SK-N-SH (cell line): ENCODE data around the gene IFT122. TPM values are rescaled to one million over a fixed set of nuclear protein-coding genes. Genes with fewer than 3 reads are reported as not detected.
"Not testable (repeated sequence)": the region's sequence is repeated elsewhere in the genome, so short reads cannot be mapped to it uniquely, and the experiment has no call there.

Experiments
- CTCF ChIA-PET: fragments of 300-600, 350-600 bp; formaldehyde crosslinking; extraction: SDS; loops from one replicate; lab custom pipeline; 2021; lab: Yijun Ruan, JAX
- POLR2A ChIA-PET: fragments of 350-600 bp; sonication (Branson Sonifier 250); formaldehyde crosslinking; extraction: SDS; loops from one replicate; lab custom pipeline; 2020; ENCODE audit warnings: antibody characterized with exemption, inconsistent platforms; lab: Yijun Ruan, JAX
- DNase-seq: peaks from one replicate; pipeline ENCODE4 v3.0.0; 2012
- H2AFZ ChIP-seq: fragments of 200-600 bp; sonication (generic); 2 replicates; pipeline ENCODE4 v1.8.1; 2016; ENCODE audit warnings: antibody characterized with exemption, mild to moderate bottlenecking, low read depth
- H3F3A ChIP-seq: fragments of 200-600 bp; sonication (generic); replicated peaks from 2 replicates; pipeline ENCODE3; 2016; ENCODE audit warnings: antibody characterized with exemption, mild to moderate bottlenecking; ENCODE audit not compliant: insufficient read depth
- H3K27ac ChIP-seq, 2 experiments: fragments of 200-500 bp in 1 of 2; fragments of 200-600 bp in 1 of 2; sonication (Bioruptor generic) in 1 of 2; sonication (generic), shearing (Covaris generic) in 1 of 2; 2 replicates each; pipeline versions ENCODE4 v1.5.1 to v1.6.1; 2014 to 2016; ENCODE audit warnings: low read depth in 2 of 2, inconsistent platforms in 1 of 2, low read length in 1 of 2, mild to moderate bottlenecking in 1 of 2, mixed read lengths in 1 of 2
- H3K27me3 ChIP-seq: fragments of 200-600 bp; sonication (generic), shearing (Covaris generic); 2 replicates; pipeline ENCODE4 v1.6.1; 2016; ENCODE audit warnings: mixed run types; ENCODE audit not compliant: insufficient read depth
- H3K36me3 ChIP-seq, 2 experiments: fragments of 200-500 bp in 1 of 2; fragments of 200-600 bp in 1 of 2; sonication (Bioruptor generic) in 1 of 2; sonication (generic) in 1 of 2; replicated peaks in 1 of 2; 2 replicates each; pipeline versions ENCODE3 to v1.5.1; 2014 to 2016; ENCODE audit warnings: low read length in 1 of 2, mild to moderate bottlenecking in 1 of 2; ENCODE audit not compliant: insufficient read depth in 2 of 2, control insufficient read depth in 1 of 2
- H3K4me1 ChIP-seq, 2 experiments: fragments of 200-500 bp in 1 of 2; fragments of 200-600 bp in 1 of 2; sonication (Bioruptor generic) in 1 of 2; sonication (generic), shearing (Covaris generic) in 1 of 2; 2 replicates each; pipeline versions ENCODE4 v1.5.1 to v1.6.1; 2014 to 2016; ENCODE audit warnings: low read depth in 1 of 2, low read length in 1 of 2, mixed run types in 1 of 2; ENCODE audit not compliant: insufficient read depth in 2 of 2, control insufficient read depth in 1 of 2
- H3K4me2 ChIP-seq: fragments of 200-600 bp; sonication (generic), shearing (Covaris generic); 2 replicates; pipeline ENCODE4 v1.6.1; 2017; ENCODE audit warnings: mixed run types
- H3K4me3 ChIP-seq, 2 experiments: fragments of 200-500 bp in 1 of 2; fragments of 200-600 bp in 1 of 2; sonication (Bioruptor generic) in 1 of 2; sonication (generic), shearing (Covaris generic) in 1 of 2; 2 replicates each; pipeline versions ENCODE4 v1.5.1 to v1.8.1; 2014 to 2016; ENCODE audit warnings: low read depth in 2 of 2, inconsistent platforms in 1 of 2, low read length in 1 of 2, mild to moderate bottlenecking in 1 of 2, mixed read lengths in 1 of 2, moderate library complexity in 1 of 2
- H3K79me2 ChIP-seq: fragments of 200-600 bp; sonication (generic); 2 replicates; pipeline ENCODE4 v1.8.1; 2017; ENCODE audit warnings: mild to moderate bottlenecking; ENCODE audit not compliant: insufficient read depth
- H3K9ac ChIP-seq: fragments of 200-600 bp; sonication (generic); 2 replicates; pipeline ENCODE4 v1.6.1; 2017; ENCODE audit warnings: mixed run types
- H3K9me2 ChIP-seq: fragments of 200-600 bp; sonication (generic); 2 replicates; pipeline ENCODE4 v1.6.1; 2017; ENCODE audit warnings: mixed run types
- H3K9me3 ChIP-seq: fragments of 200-600 bp; sonication (generic); 2 replicates; pipeline ENCODE4 v1.6.1; 2017; ENCODE audit warnings: mixed run types, mild to moderate bottlenecking, moderate library complexity
- H4K20me1 ChIP-seq: fragments of 200-600 bp; sonication (generic); 2 replicates; pipeline ENCODE4 v1.6.1; 2017; ENCODE audit warnings: mild to moderate bottlenecking, mixed run types; ENCODE audit not compliant: insufficient read depth
- CHD2 ChIP-seq: fragments of 150-350 bp; IDR thresholded peaks from 2 replicates; pipeline ENCODE4 v1.6.1; 2018; ENCODE audit warnings: low read length; ENCODE audit not compliant: partially characterized antibody
- CTCF ChIP-seq: fragments of 200-600 bp; sonication (generic); IDR thresholded peaks from 2 replicates; pipeline ENCODE4 v1.6.1; 2017; ENCODE audit warnings: antibody characterized with exemption, mild to moderate bottlenecking, moderate library complexity
- ELF1 ChIP-seq: IDR thresholded peaks from 2 replicates; pipeline ENCODE4 v1.4.0; 2012
- FOXM1 ChIP-seq: IDR thresholded peaks from 2 replicates; pipeline ENCODE4 v1.4.0; 2012; ENCODE audit warnings: low read depth, mild to moderate bottlenecking
- IRF3 ChIP-seq: fragments of 150-350 bp; IDR thresholded peaks from 2 replicates; pipeline ENCODE4 v1.6.1; 2016; ENCODE audit warnings: mild to moderate bottlenecking, low read depth, low read length
- MXI1 ChIP-seq: IDR thresholded peaks from 2 replicates; pipeline ENCODE4 v1.6.1; 2012; ENCODE audit warnings: mild to moderate bottlenecking, low read depth, low read length, improper control_type of control experiment
- TAF1 ChIP-seq: IDR thresholded peaks from 2 replicates; pipeline ENCODE4 v1.6.1; 2012; ENCODE audit warnings: low read depth, mild to moderate bottlenecking, low read length, moderate library complexity, borderline replicate concordance
- YY1 ChIP-seq: IDR thresholded peaks from 2 replicates; pipeline ENCODE4 v1.4.0; 2012; ENCODE audit warnings: low read depth, mild to moderate bottlenecking
- WGBS: methylation state at CpG from one replicate; pipeline ENCODE4 v1.1.6; 2017; ENCODE audit warnings: low lambda C conversion rate; 5-methylcytosine and 5-hydroxymethylcytosine counted together
- polyA plus RNA-seq, 3 experiments: library from polyadenylated mRNA; depleted of rRNA; stranded (reverse); fragments of >200 nt; gene quantifications; 2 replicates each; pipeline ENCODE4 v1.2.3, GENCODE V29; 2012

Gene IFT122
- polyA plus RNA-seq, 1 of the 3 experiments (the other 2 are of a cell fraction): 20.1 TPM

DNA sequence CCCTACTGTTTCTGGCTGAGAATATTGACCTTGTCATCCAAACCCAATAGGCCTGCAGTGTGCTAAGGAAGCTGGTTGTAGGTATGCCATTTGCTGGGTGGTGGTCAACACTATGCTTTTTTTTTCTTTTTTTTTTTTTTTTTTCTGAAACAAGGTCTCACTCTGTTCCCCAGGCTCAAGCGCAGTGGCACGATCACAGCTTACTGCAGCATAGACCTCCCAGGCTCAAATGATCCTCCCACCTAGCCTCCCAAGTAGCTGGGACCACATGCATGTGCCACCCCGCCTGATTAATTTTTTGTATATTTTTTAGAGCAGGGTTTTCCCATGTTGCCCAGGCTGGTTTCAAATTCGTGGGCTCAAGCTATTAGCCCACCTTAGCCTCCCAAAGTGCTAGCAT, 52.7 kb downstream of the IFT122 start:
- peaks cover 6 to 11% of the 10 kb centered on the region in 2 experiments for H3K36me3 ChIP-seq
- H3K4me3 ChIP-seq: no peak overlapping the region
- no peaks in the 10 kb centered on the region for H4K20me1 ChIP-seq
- TF ChIP-seq FOXM1: no peak
- no peak for TF ChIP-seq IRF3
- no peak for TF ChIP-seq CHD2
- no peak for TF ChIP-seq TAF1
- TF ChIP-seq CTCF: no peak
- TF ChIP-seq YY1: no peak
- TF ChIP-seq MXI1: no peak
- TF ChIP-seq ELF1: no peak
- H3K4me2 ChIP-seq: no peak overlapping the region
- no peaks in the 10 kb centered on the region for H3K27me3 ChIP-seq
- no peak for DNase-seq
- H3K9me2 ChIP-seq: no peaks in the 10 kb centered on the region
- H3K9me3 ChIP-seq: no peaks in the 10 kb centered on the region
- peaks cover 6% of the 10 kb centered on the region for H3F3A ChIP-seq
- no peak overlapping the region for H3K27ac ChIP-seq
- H2AFZ ChIP-seq: no peak overlapping the region
- ChIA-PET POLR2A (no interaction called here), CTCF (interaction anchor here (1.1 to 1.4 kb wide), 5 partner anchors 10 to 441 kb away, joined by 3 to 5 read pairs (median 4); no protein-coding TSS in a partner anchor)
- WGBS: 88% methylated on average over 4 of the region's 4 CpGs
- H3K4me1 ChIP-seq: peaks cover 0 to 10% of the 10 kb centered on the region in 2 experiments; a peak in 1 of 4 replicates
- no peaks in the 10 kb centered on the region for H3K79me2 ChIP-seq
- no peak overlapping the region for H3K9ac ChIP-seq

- CTCF ChIA-PET: interaction anchor here (1.1 to 1.4 kb wide), 5 partner anchors 10 to 441 kb away, joined by 3 to 5 read pairs (median 4); no protein-coding TSS in a partner anchor
- Histone ChIP-seq H3K27me3 (no peaks in the 10 kb centered on the region), H3K4me2 (no peak overlapping the region), H2AFZ (no peak overlapping the region), H3K9me2 (no peaks in the 10 kb centered on the region), H4K20me1 (no peaks in the 10 kb centered on the region), H3K27ac (no peak overlapping the region), H3F3A (peaks cover 6% of the 10 kb centered on the region), H3K9me3 (no peaks in the 10 kb centered on the region), H3K9ac (no peak overlapping the region), H3K36me3 (peaks cover 6 to 11% of the 10 kb centered on the region in 2 experiments), H3K4me3 (no peak overlapping the region), H3K4me1 (peaks cover 0 to 10% of the 10 kb centered on the region in 2 experiments; a peak in 1 of 4 replicates), H3K79me2 (no peaks in the 10 kb centered on the region)
- no peak for DNase-seq
- TF ChIP-seq CHD2: no peak
- 97% methylated on average over 4 of the region's 4 CpGs for WGBS
- POLR2A ChIA-PET: no interaction called here
These were observed 53.2 kb downstream of the IFT122 start for GRCh38 chr3:129493206-129493605.

DNA sequence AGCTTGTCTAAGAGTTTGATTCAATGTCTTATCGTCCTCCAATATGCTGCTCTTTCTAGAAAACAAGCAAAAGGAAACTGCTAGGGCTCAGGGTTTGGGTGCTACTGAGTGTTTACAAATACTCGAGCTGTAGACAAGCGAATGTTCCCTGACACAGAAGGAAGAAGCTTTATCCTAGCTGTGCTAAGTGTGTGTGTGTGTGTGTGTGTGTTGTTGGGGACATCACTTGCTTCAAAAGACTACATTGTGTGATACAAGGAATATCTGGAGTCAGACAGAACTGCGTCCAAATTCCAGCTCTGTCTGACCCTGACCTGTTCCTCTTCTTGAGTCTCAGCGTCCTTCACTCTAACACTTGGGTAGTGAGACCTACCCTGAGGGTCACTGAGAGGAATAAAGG, 54.5 kb downstream of the IFT122 start:
- H2AFZ ChIP-seq, H3K9ac ChIP-seq, H3K27me3 ChIP-seq, H4K20me1 ChIP-seq, CTCF ChIA-PET, H3K4me3 ChIP-seq, H3K9me3 ChIP-seq, POLR2A ChIA-PET, H3F3A ChIP-seq, DNase-seq, H3K79me2 ChIP-seq, H3K9me2 ChIP-seq: not testable (repeated sequence)
- Histone ChIP-seq H3K27ac (peak overlapping the region in 1 of 2 experiments; percentile 84; a peak in 2 of 4 replicates), H3K36me3 (peaks cover 6 to 11% of the 10 kb centered on the region in 2 experiments), H3K4me1 (peaks cover 0 to 13% of the 10 kb centered on the region in 2 experiments; a peak in 1 of 4 replicates), H3K4me2 (peak overlapping the region; percentile 27; the same call in 1 of the 2 replicates)
- WGBS: 89% methylated on average over 5 of the region's 5 CpGs
